Aorta (tissue), 5 donors: Measurements from ENCODE around the gene SLX4IP. TPM values are rescaled to one million over a fixed set of nuclear protein-coding genes. Genes with fewer than 3 reads are reported as not detected.

Source experiments
- ATAC-seq: fragments of 200-7000 bp; cut with Tn5 transposase; one replicate; pipeline ENCODE4 v1.9.1; 2022; ENCODE audit warnings: moderate library complexity; ENCODE audit not compliant: low FRiP score
- DNase-seq, 2 donors: peaks; one replicate each; pipeline ENCODE4 v3.0.0-alpha.2; 2020
- H3K27ac ChIP-seq, 2 donors: one replicate each; pipeline ENCODE4 v1.5.1; 2013; ENCODE audit warnings: low read length in 2 of 2, mild to moderate bottlenecking in 2 of 2, moderate library complexity in 2 of 2, control low read depth in 1 of 2, inconsistent platforms in 1 of 2, low read depth in 1 of 2
- H3K27me3 ChIP-seq, 2 donors: one replicate each; pipeline ENCODE4 v1.6.1; 2013; ENCODE audit warnings: control low read depth in 1 of 2, low read length in 1 of 2, mild to moderate bottlenecking in 1 of 2, moderate library complexity in 1 of 2; ENCODE audit not compliant: insufficient read depth in 2 of 2, control insufficient read depth in 1 of 2
- H3K36me3 ChIP-seq, 2 donors: one replicate each; pipeline ENCODE4 v1.6.1; 2013; ENCODE audit warnings: control low read depth in 1 of 2, low read length in 1 of 2, mild to moderate bottlenecking in 1 of 2; ENCODE audit not compliant: insufficient read depth in 2 of 2, control insufficient read depth in 1 of 2
- H3K4me1 ChIP-seq, 2 donors: one replicate each; pipeline ENCODE4 v1.6.1; 2013; ENCODE audit warnings: low read length in 2 of 2, control low read depth in 1 of 2, mild to moderate bottlenecking in 1 of 2, moderate library complexity in 1 of 2; ENCODE audit not compliant: insufficient read depth in 2 of 2, control insufficient read depth in 1 of 2
- H3K4me3 ChIP-seq, 2 donors: one replicate each; pipeline ENCODE4 v1.5.1; 2013; ENCODE audit warnings: low read length in 2 of 2, control low read depth in 1 of 2, mild to moderate bottlenecking in 1 of 2
- H3K9me3 ChIP-seq: one replicate; pipeline ENCODE4 v1.6.1; 2013; ENCODE audit warnings: mild to moderate bottlenecking, low read length; ENCODE audit not compliant: control insufficient read depth
- WGBS, 2 donors: extraction: QIAGEN DNeasy Blood & Tissue Kit; methylation state at CpG; one replicate each; pipeline ENCODE4 v1.1.7; 2013; 5-methylcytosine and 5-hydroxymethylcytosine counted together
- intact Hi-C, 2 donors: fragments of 100-400 bp; cut with DNase I; formaldehyde crosslinking; loops; one replicate each; pipeline versions ENCODE4 v1.14.2 to v1.15.0; 2022
- polyA plus RNA-seq, 2 donors: library from polyadenylated mRNA; stranded (reverse); fragments of 200-250 nt; gene quantifications; one replicate each; pipeline ENCODE4 v1.2.3, GENCODE V29; 2013
- total RNA-seq, 2 donors: library from RNA; stranded (reverse); fragmentation: NEBNext Ultra II Directional; extraction: Animal tissue kit (Norgen Biotek cat#: 25700); gene quantifications; one replicate each; pipeline ENCODE4 v1.2.1, GENCODE V29; 2021
- donor health status: healthy with polysubstance abuse.
- donor health status: Bipolar disorder and iron deficiency.
- donor health status: DM: no; HTN: no; CAD: no.
- donor health status: DM: no; HTN: no; CAD: no.
- donor health status: DM: yes; HTN: yes; CAD: no.

Gene SLX4IP
- total and polyA plus RNA-seq, 4 donors, result 1.4 to 5.6 (median 3.3) TPM

- 4 to 9% methylated on average over 9 of the region's 9 CpGs for WGBS, 2 donors
- no peak for DNase-seq
- H3K9me3 ChIP-seq, result no peaks in the 10 kb centered on the region
- peak overlapping the region; percentile 86 to 95 for H3K27ac ChIP-seq
- intact Hi-C loops, result loop anchor here in 1 of 2 donors (5.0 to 10.0 kb wide), 2 partner anchors 58 to 185 kb away; no protein-coding TSS in a partner anchor
- H3K27me3 ChIP-seq, result no peaks in the 10 kb centered on the region
- peaks cover 3 to 5% of the 10 kb centered on the region in 2 donors for H3K4me1 ChIP-seq
- peak; percentile 43 for ATAC-seq
- no peak overlapping the region for H3K4me3 ChIP-seq
- H3K36me3 ChIP-seq, result peaks cover 0 to 20% of the 10 kb centered on the region in 2 donors
Observed at GRCh38 chr20:10652660-10653261, 217.7 kb downstream of the SLX4IP start.

GRCh38 chr20:10653599-10654249 lies 218.6 kb downstream of the SLX4IP start:
- Histone ChIP-seq H3K27me3 (no peaks in the 10 kb centered on the region), H3K4me1 (peaks cover 3 to 5% of the 10 kb centered on the region in 2 donors), H3K4me3 (peak overlapping the region in 1 of 2 donors; percentile 14), H3K36me3 (peaks cover 0 to 18% of the 10 kb centered on the region in 2 donors), H3K27ac (peak overlapping the region; percentile 93 to 95), H3K9me3 (no peaks in the 10 kb centered on the region)
- intact Hi-C loops, result loop anchor here in 1 of 2 donors (5.0 to 10.0 kb wide), 2 partner anchors 59 to 186 kb away; no protein-coding TSS in a partner anchor
- DNase-seq (no peak), ATAC-seq (peak; percentile 62)
- WGBS, 2 donors, result 3% methylated on average over 13 of the region's 13 CpGs

GRCh38 chr20:10654250-10654610 lies 219.1 kb downstream of the SLX4IP start:
- intact Hi-C loops, result loop anchor here in 1 of 2 donors (5.0 to 10.0 kb wide), 2 partner anchors 59 to 187 kb away; no protein-coding TSS in a partner anchor
- Histone ChIP-seq H3K4me1 (peaks cover 2 to 4% of the 10 kb centered on the region in 2 donors), H3K27me3 (no peaks in the 10 kb centered on the region), H3K4me3 (peak overlapping the region in 1 of 2 donors; percentile 14), H3K9me3 (no peaks in the 10 kb centered on the region), H3K36me3 (peaks cover 0 to 17% of the 10 kb centered on the region in 2 donors), H3K27ac (peak overlapping the region; percentile 93 to 95)
- DNase-seq, result no peak
- ATAC-seq, result no peak

GRCh38 chr20:10654630-10655029 lies 219.5 kb downstream of the SLX4IP start:
- Histone ChIP-seq H3K4me3 (no peak overlapping the region), H3K36me3 (peaks cover 0 to 15% of the 10 kb centered on the region in 2 donors), H3K4me1 (peaks cover 2 to 4% of the 10 kb centered on the region in 2 donors), H3K27me3 (no peaks in the 10 kb centered on the region), H3K9me3 (no peaks in the 10 kb centered on the region), H3K27ac (peak overlapping the region; percentile 89 to 95)
- DNase-seq, result peak in 1 of 2 donors; percentile 52
- intact Hi-C loops, result loop anchor here in 1 of 2 donors (5.0 to 10.0 kb wide), 2 partner anchors 60 to 187 kb away; no protein-coding TSS in a partner anchor
- 6 to 8% methylated on average over 7 of the region's 7 CpGs for WGBS, 2 donors
- no peak for ATAC-seq

- no peaks in the 10 kb centered on the region for H3K27me3 ChIP-seq
- intact Hi-C loops, result loop anchor here in 1 of 2 donors (10.0 kb wide), 1 partner anchor 61 kb away; no protein-coding TSS in a partner anchor
- no peak overlapping the region for H3K4me3 ChIP-seq
- DNase-seq (no peak), ATAC-seq (no peak)
- H3K9me3 ChIP-seq, result no peaks in the 10 kb centered on the region
- peaks cover 0 to 16% of the 10 kb centered on the region in 2 donors for H3K36me3 ChIP-seq
- H3K4me1 ChIP-seq, result peaks cover 7 to 11% of the 10 kb centered on the region in 2 donors
- H3K27ac ChIP-seq, result peak overlapping the region; percentile 79 to 95
- WGBS, 2 donors, result 10 to 16% methylated on average over 15 of the region's 15 CpGs
Observed at GRCh38 chr20:10655720-10656669, 220.9 kb downstream of the SLX4IP start.

GRCh38 chr20:10657453-10657852 lies 222.3 kb downstream of the SLX4IP start:
- DNase-seq (no peak), ATAC-seq (no peak)
- H3K27me3 ChIP-seq, result no peaks in the 10 kb centered on the region
- intact Hi-C loops, result loop anchor here in 1 of 2 donors (10.0 kb wide), 1 partner anchor 63 kb away; no protein-coding TSS in a partner anchor
- H3K4me1 ChIP-seq, result peaks cover 6 to 11% of the 10 kb centered on the region in 2 donors
- H3K9me3 ChIP-seq, result no peaks in the 10 kb centered on the region
- peak overlapping the region; percentile 18 to 88 for H3K27ac ChIP-seq
- 13 to 19% methylated on average over 1 of the region's 1 CpG for WGBS, 2 donors
- no peak overlapping the region for H3K4me3 ChIP-seq
- H3K36me3 ChIP-seq, result peaks cover 0 to 17% of the 10 kb centered on the region in 2 donors

- H3K4me1 ChIP-seq, result peaks cover 6 to 11% of the 10 kb centered on the region in 2 donors
- WGBS, 2 donors, result 17 to 27% methylated on average over 13 of the region's 13 CpGs
- no peak overlapping the region for H3K4me3 ChIP-seq
- ATAC-seq (no peak), DNase-seq (no peak)
- no peaks in the 10 kb centered on the region for H3K27me3 ChIP-seq
- no peaks in the 10 kb centered on the region for H3K9me3 ChIP-seq
- intact Hi-C loops, result loop anchor here in 1 of 2 donors (10.0 kb wide), 1 partner anchor 63 kb away; no protein-coding TSS in a partner anchor
- peak overlapping the region; percentile 18 to 88 for H3K27ac ChIP-seq
- peaks cover 0 to 20% of the 10 kb centered on the region in 2 donors for H3K36me3 ChIP-seq
Observed at GRCh38 chr20:10658051-10658823, 223.1 kb downstream of the SLX4IP start.
